Hepatocyte (in vitro differentiated cells): Measurements from ENCODE around the gene ENOX1. TPM values are rescaled to one million over a fixed set of nuclear protein-coding genes. Genes with fewer than 3 reads are reported as not detected.

Experiments
- DNase-seq: peaks from one replicate; pipeline ENCODE4 v3.0.0-alpha.2; 2016; ENCODE audit warnings: low spot score
- H2AFZ ChIP-seq: fragments of 200-600 bp; sonication (generic); 2 replicates; pipeline ENCODE4 v1.6.0; 2016; ENCODE audit warnings: antibody characterized with exemption, mild to moderate bottlenecking
- H3K27ac ChIP-seq: fragments of 200-600 bp; sonication (generic); 2 replicates; pipeline ENCODE4 v1.5.1; 2016; ENCODE audit warnings: mild to moderate bottlenecking
- H3K27me3 ChIP-seq: fragments of 200-600 bp; sonication (generic); 2 replicates; pipeline ENCODE4 v1.6.1; 2016
- H3K36me3 ChIP-seq: fragments of 200-600 bp; sonication (generic); replicated peaks from 2 replicates; pipeline ENCODE4 v1.5.1; 2016; ENCODE audit warnings: low read depth; ENCODE audit not compliant: insufficient read depth
- H3K4me1 ChIP-seq: fragments of 200-600 bp; sonication (generic); 2 replicates; pipeline ENCODE4 v1.5.1; 2016; ENCODE audit warnings: mild to moderate bottlenecking, moderate library complexity; ENCODE audit not compliant: insufficient read depth
- H3K4me2 ChIP-seq: fragments of 200-600 bp; sonication (generic); 2 replicates; pipeline ENCODE4 v1.6.0; 2016
- H3K4me3 ChIP-seq: fragments of 200-600 bp; sonication (generic); 2 replicates; pipeline ENCODE4 v1.5.1; 2016; ENCODE audit warnings: mild to moderate bottlenecking
- H3K79me2 ChIP-seq: fragments of 200-600 bp; sonication (generic); 2 replicates; pipeline ENCODE4 v1.6.0; 2017; ENCODE audit warnings: mild to moderate bottlenecking
- H3K9me2 ChIP-seq: fragments of 200-600 bp; sonication (generic); replicated peaks from 2 replicates; pipeline ENCODE4 v1.6.0; 2017; ENCODE audit warnings: mild to moderate bottlenecking; ENCODE audit not compliant: insufficient read depth
- H3K9me3 ChIP-seq: fragments of 200-600 bp; sonication (generic); 2 replicates; pipeline ENCODE4 v1.5.1; 2016; ENCODE audit warnings: low read depth, mild to moderate bottlenecking
- H4K20me1 ChIP-seq: fragments of 200-600 bp; sonication (generic); 2 replicates; pipeline ENCODE4 v1.6.0; 2016; ENCODE audit warnings: mild to moderate bottlenecking; ENCODE audit not compliant: insufficient read depth, poor library complexity, severe bottlenecking
- CTCF ChIP-seq: fragments of 200-600 bp; sonication (generic); IDR thresholded peaks from 2 replicates; pipeline ENCODE4 v1.5.1; 2016; ENCODE audit warnings: antibody characterized with exemption, mild to moderate bottlenecking; ENCODE audit not compliant: poor library complexity
- EZH2 ChIP-seq: fragments of 200-600 bp; sonication (generic); IDR thresholded peaks from 2 replicates; pipeline ENCODE4 v1.6.1; 2016; ENCODE audit warnings: antibody characterized with exemption, mild to moderate bottlenecking, borderline replicate concordance
- EZH2phosphoT487 ChIP-seq: fragments of 200-600 bp; sonication (generic); IDR thresholded peaks from one replicate; pipeline ENCODE4 v1.6.1; 2018; ENCODE audit warnings: antibody characterized with exemption, mild to moderate bottlenecking, low read depth, moderate library complexity; ENCODE audit not compliant: unreplicated experiment, severe bottlenecking
- WGBS: methylation state at CpG from one replicate; pipeline ENCODE4 v1.1.6; 2016; ENCODE audit warnings: low lambda C conversion rate; ENCODE audit errors: missing lambda C conversion rate; 5-methylcytosine and 5-hydroxymethylcytosine counted together
- polyA plus RNA-seq: library from polyadenylated mRNA; unstranded; fragments of >200 nt; fragmentation: Nextera tagmentation; extraction: Ambion mirVana; gene quantifications from 2 replicates; pipeline ENCODE4 v1.2.1, GENCODE V29; 2016
- total RNA-seq: library from RNA; depleted of rRNA; stranded (reverse); fragments of >200 nt; gene quantifications from 2 replicates; pipeline ENCODE4 v1.2.3, GENCODE V29; 2014

The ENOX1 gene
- total and polyA plus RNA-seq, 2 experiments from 2014 or later, result 2.4 to 4.0 TPM

- Histone ChIP-seq H3K27ac (no peak overlapping the region), H2AFZ (no peak overlapping the region), H3K4me1 (peaks cover 5% of the 10 kb centered on the region), H3K9me2 (no peaks in the 10 kb centered on the region), H4K20me1 (no peaks in the 10 kb centered on the region), H3K36me3 (no peaks in the 10 kb centered on the region), H3K79me2 (no peaks in the 10 kb centered on the region), H3K27me3 (peaks cover 12% of the 10 kb centered on the region), H3K4me2 (no peak overlapping the region), H3K4me3 (no peak overlapping the region), H3K9me3 (no peaks in the 10 kb centered on the region)
- DNase-seq, result no peak
- WGBS, result 76% methylated on average over 3 of the region's 3 CpGs
- TF ChIP-seq EZH2, result no peak
- no peak for TF ChIP-seq CTCF
- TF ChIP-seq EZH2phosphoT487, result no peak
Measured at GRCh38 chr13:43792076-43792881, 5.5 kb upstream of the ENOX1 start.

GRCh38 chr13:43787997-43788396, 1.2 kb upstream of the ENOX1 start:
- no peak overlapping the region for H3K27ac ChIP-seq
- no peak overlapping the region for H3K4me3 ChIP-seq
- H3K9me2 ChIP-seq, result no peaks in the 10 kb centered on the region

GRCh38 chr13:43787518-43787891, 733 bp upstream of the ENOX1 start:
- peak overlapping the region; percentile 84 for H2AFZ ChIP-seq
- H3K27ac ChIP-seq, result peak overlapping the region; percentile 14

More at GRCh38 chr13:43787997-43788396, 1.2 kb upstream of the ENOX1 start:
- Histone ChIP-seq H3K9me3 (no peaks in the 10 kb centered on the region), H3K4me2 (peak overlapping the region; percentile 97), H3K4me1 (peaks cover 7% of the 10 kb centered on the region), H2AFZ (peak overlapping the region; percentile 84), H3K27me3 (peaks cover 20% of the 10 kb centered on the region), H3K36me3 (no peaks in the 10 kb centered on the region), H3K79me2 (no peaks in the 10 kb centered on the region), H4K20me1 (no peaks in the 10 kb centered on the region)
- DNase-seq, result no peak
- WGBS, result 68% methylated on average over 2 of the region's 2 CpGs
- no peak for TF ChIP-seq CTCF

More at GRCh38 chr13:43787518-43787891, 733 bp upstream of the ENOX1 start:
- no peaks in the 10 kb centered on the region for H4K20me1 ChIP-seq
- H3K9me2 ChIP-seq, result no peaks in the 10 kb centered on the region
- peak overlapping the region; percentile 97 for H3K4me2 ChIP-seq
- peaks cover 7% of the 10 kb centered on the region for H3K4me1 ChIP-seq
- DNase-seq, result no peak
- no peaks in the 10 kb centered on the region for H3K36me3 ChIP-seq
- no peak for TF ChIP-seq EZH2phosphoT487
- no peak for TF ChIP-seq CTCF
- TF ChIP-seq EZH2, result no peak
- peaks cover 20% of the 10 kb centered on the region for H3K27me3 ChIP-seq
- peak overlapping the region; percentile 57 for H3K4me3 ChIP-seq
- WGBS, result 16% methylated on average over 9 of the region's 9 CpGs
- no peaks in the 10 kb centered on the region for H3K9me3 ChIP-seq
- H3K79me2 ChIP-seq, result no peaks in the 10 kb centered on the region
